GM19372 (cell line): ENCODE results near the gene C1QTNF7.
A peak's percentile ranks its signal among the peaks of the same experiment; 100 is the strongest.

ENCODE experiments used
- ATAC-seq: cut with Tn5 transposase; IDR thresholded peaks from one replicate; pipeline ENCODE4 v1.9.1; 2021; ENCODE audit warnings: mild to moderate bottlenecking, low read depth, moderate library complexity; ENCODE audit not compliant: unreplicated experiment

C1QTNF7 gene

GRCh38 chr4:15451866-15452765 is 24.3 kb downstream of the C1QTNF7 start:
- no peak for ATAC-seq

- no peak for ATAC-seq
Observed at GRCh38 chr4:15455290-15455689, 27.5 kb downstream of the C1QTNF7 start.

- peak; percentile 100 for ATAC-seq
Observed at GRCh38 chr4:15457406-15458201, 29.8 kb downstream of the C1QTNF7 start.

GRCh38 chr4:15458616-15459015 is 30.8 kb downstream of the C1QTNF7 start:
- ATAC-seq: no peak

GRCh38 chr4:15459706-15460105 is 31.9 kb downstream of the C1QTNF7 start:
- ATAC-seq: no peak

- no peak for ATAC-seq
Observed at GRCh38 chr4:15466596-15466995, 38.8 kb downstream of the C1QTNF7 start.

- ATAC-seq: peak; percentile 37
Observed at GRCh38 chr4:15469402-15470127, 41.7 kb downstream of the C1QTNF7 start, which contains the start of gene CC2D2A. Gene CC2D2A, plus strand, starts transcription at chr4:15469882. Its CDS starts 6,051 bp downstream, at chr4:15475933.

GRCh38 chr4:15470128-15470475 is 42.3 kb downstream of the C1QTNF7 start:
- peak; percentile 25 for ATAC-seq

GRCh38 chr4:15476396-15476795 is 48.6 kb downstream of the C1QTNF7 start:
- ATAC-seq: no peak

- ATAC-seq: no peak
Observed at GRCh38 chr4:15478724-15479088, 50.9 kb downstream of the C1QTNF7 start.

GRCh38 chr4:15479089-15479912 is 51.5 kb downstream of the C1QTNF7 start:
- ATAC-seq: peak; percentile 61

- no peak for ATAC-seq
Observed at GRCh38 chr4:15479913-15480185, 52.0 kb downstream of the C1QTNF7 start.

- no peak for ATAC-seq
Observed at GRCh38 chr4:15481961-15482745, 54.3 kb downstream of the C1QTNF7 start.

GRCh38 chr4:15482842-15483241 is 55.0 kb downstream of the C1QTNF7 start:
- no peak for ATAC-seq

GRCh38 chr4:15488136-15488535 is 60.3 kb downstream of the C1QTNF7 start:
- no peak for ATAC-seq

- no peak for ATAC-seq
Observed at GRCh38 chr4:15488658-15489470, 61.0 kb downstream of the C1QTNF7 start.

- no peak for ATAC-seq
Observed at GRCh38 chr4:15489551-15489950, 61.7 kb downstream of the C1QTNF7 start.

- no peak for ATAC-seq
Observed at GRCh38 chr4:15493411-15493810, 65.6 kb downstream of the C1QTNF7 start.

- ATAC-seq: no peak
Observed at GRCh38 chr4:15495621-15496020, 67.8 kb downstream of the C1QTNF7 start.
